ENCODE data around the gene CDK18. TPM values are rescaled to one million over a fixed set of nuclear protein-coding genes. Genes with fewer than 3 reads are reported as not detected.

The CDK18 gene
- total RNA-seq, 4 donors from 2014 or later, result 4.8 to 12.9 (median 9.9) TPM

DNA sequence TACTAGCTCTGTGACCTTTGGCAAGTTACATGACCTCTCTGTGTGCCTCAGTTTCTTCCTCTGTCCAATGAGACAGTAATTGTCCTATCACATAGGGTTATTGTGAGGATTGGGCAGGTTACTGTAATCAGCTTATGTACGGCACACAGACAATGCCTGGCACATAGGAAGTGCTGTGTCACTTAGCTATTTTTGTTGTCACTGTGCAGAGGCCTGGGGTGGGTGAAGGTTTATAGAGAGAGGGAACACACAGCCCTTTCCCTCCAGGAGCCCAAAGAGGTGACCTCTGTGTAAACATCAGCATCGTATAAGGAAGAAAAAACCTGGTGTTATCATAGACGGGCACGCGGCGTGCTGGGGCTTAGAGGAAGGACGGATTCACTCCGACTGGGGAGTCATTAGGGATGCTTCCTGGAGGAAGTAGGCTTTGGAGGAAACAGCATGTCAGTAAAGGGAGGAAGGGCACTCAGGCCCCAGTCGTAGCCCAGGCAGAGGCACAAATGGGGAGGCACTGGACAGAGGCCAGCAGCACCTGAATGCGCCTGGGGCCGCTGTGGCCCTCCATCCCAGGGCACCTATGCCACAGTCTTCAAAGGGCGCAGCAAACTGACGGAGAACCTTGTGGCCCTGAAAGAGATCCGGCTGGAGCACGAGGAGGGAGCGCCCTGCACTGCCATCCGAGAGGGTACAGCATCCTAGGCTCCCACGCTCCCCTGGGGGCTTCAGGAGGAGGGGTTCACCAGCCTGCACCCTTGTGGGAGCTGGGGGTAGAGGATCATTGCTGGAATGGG, 21.2 kb downstream of the CDK18 start:
- DNase-seq (ENCODE audit: extremely low spot score), result no peak
- Histone ChIP-seq H3K27me3 (peaks cover 0 to 18% (median 0%) of the 10 kb centered on the region in 4 donors), H3K4me1 (peaks cover 10 to 34% (median 18%) of the 10 kb centered on the region in 4 donors), H3K4me3 (no peak overlapping the region), H3K36me3 (peaks cover 0 to 47% (median 14%) of the 10 kb centered on the region in 4 donors), H3K27ac (replicated peaks in 1 of 4) (no peak overlapping the region), H3K9me3 (no peaks in the 10 kb centered on the region)
- intact Hi-C loops (cut with DNase I), result loop anchor here (2.0 to 5.0 kb wide), 2 partner anchors 41 to 132 kb away; no protein-coding TSS in a partner anchor
- TF ChIP-seq EP300 (IDR thresholded peaks at IDR 0.05) (no peak), POLR2AphosphoS5 (IDR thresholded peaks at IDR 0.05) (no peak), POLR2A (IDR thresholded peaks at IDR 0.05; ENCODE audit: low read depth) (no peak)
- TF ChIP-seq, protein P1, sequence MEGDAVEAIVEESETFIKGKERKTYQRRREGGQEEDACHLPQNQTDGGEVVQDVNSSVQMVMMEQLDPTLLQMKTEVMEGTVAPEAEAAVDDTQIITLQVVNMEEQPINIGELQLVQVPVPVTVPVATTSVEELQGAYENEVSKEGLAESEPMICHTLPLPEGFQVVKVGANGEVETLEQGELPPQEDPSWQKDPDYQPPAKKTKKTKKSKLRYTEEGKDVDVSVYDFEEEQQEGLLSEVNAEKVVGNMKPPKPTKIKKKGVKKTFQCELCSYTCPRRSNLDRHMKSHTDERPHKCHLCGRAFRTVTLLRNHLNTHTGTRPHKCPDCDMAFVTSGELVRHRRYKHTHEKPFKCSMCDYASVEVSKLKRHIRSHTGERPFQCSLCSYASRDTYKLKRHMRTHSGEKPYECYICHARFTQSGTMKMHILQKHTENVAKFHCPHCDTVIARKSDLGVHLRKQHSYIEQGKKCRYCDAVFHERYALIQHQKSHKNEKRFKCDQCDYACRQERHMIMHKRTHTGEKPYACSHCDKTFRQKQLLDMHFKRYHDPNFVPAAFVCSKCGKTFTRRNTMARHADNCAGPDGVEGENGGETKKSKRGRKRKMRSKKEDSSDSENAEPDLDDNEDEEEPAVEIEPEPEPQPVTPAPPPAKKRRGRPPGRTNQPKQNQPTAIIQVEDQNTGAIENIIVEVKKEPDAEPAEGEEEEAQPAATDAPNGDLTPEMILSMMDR (IDR thresholded peaks at IDR 0.05), result no peak
- 86% methylated on average over 18 of the region's 18 CpGs for WGBS

DNA sequence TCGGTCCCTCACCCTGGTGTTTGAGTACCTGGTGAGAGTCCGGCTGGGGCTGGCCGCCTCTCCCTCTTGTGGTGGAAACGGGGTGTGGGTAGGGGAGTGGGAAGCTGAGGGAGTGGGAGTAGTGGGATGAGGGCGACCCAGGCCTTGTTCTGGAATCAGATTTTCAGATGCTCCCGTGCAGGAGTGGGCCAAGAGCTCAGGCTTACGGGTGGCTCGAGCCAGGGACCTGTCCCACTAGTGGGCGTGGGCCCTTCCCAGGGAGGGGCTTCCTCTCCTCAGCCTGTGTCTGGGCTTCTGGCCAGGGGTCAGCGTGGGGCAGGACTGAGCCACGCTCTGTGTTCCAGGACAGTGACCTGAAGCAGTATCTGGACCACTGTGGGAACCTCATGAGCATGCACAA, 22.0 kb downstream of the CDK18 start:
- TF ChIP-seq POLR2A (IDR thresholded peaks at IDR 0.05; ENCODE audit: low read depth) (no peak), POLR2AphosphoS5 (IDR thresholded peaks at IDR 0.05) (no peak), EP300 (IDR thresholded peaks at IDR 0.05) (no peak)
- TF ChIP-seq, protein P1 (IDR thresholded peaks at IDR 0.05), result no peak
- Histone ChIP-seq H3K36me3 (peaks cover 0 to 55% (median 21%) of the 10 kb centered on the region in 4 donors), H3K27ac (replicated peaks in 1 of 4) (no peak overlapping the region), H3K9me3 (no peaks in the 10 kb centered on the region), H3K27me3 (peaks cover 0 to 11% (median 0%) of the 10 kb centered on the region in 4 donors), H3K4me3 (no peak overlapping the region), H3K4me1 (peaks cover 10 to 34% (median 18%) of the 10 kb centered on the region in 4 donors)
- WGBS, result 82% methylated on average over 9 of the region's 11 CpGs
- intact Hi-C loops (cut with DNase I), result loop anchor here (5.0 kb wide), 1 partner anchor 131 kb away; no protein-coding TSS in a partner anchor
- DNase-seq (ENCODE audit: extremely low spot score), result no peak

DNA sequence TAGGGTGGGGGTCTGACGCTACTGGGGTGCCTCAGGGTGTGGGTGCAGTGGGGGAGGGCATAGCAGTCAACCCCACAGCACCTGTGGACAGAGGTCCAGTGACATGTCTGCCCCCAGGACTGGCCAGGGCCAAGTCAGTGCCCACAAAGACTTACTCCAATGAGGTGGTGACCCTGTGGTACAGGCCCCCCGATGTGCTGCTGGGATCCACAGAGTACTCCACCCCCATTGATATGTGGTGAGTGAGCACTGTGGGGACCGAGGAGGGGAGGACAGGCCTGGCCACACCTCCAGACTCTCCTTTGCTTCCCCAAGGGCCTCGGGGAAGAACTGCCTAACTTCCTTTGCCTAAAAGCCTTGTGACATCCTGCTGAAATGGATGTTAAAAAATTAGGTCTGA, 23.5 kb downstream of the CDK18 start:
- Histone ChIP-seq H3K9me3 (no peaks in the 10 kb centered on the region), H3K36me3 (peaks cover 0 to 65% (median 25%) of the 10 kb centered on the region in 4 donors), H3K27ac (replicated peaks in 1 of 4) (no peak overlapping the region), H3K4me3 (no peak overlapping the region), H3K4me1 (peaks cover 10 to 32% (median 11%) of the 10 kb centered on the region in 4 donors), H3K27me3 (peaks cover 0 to 9% (median 0%) of the 10 kb centered on the region in 4 donors)
- TF ChIP-seq, protein P1 (IDR thresholded peaks at IDR 0.05), result no peak
- TF ChIP-seq EP300 (IDR thresholded peaks at IDR 0.05), result no peak
- WGBS, result 43% methylated on average over 3 of the region's 4 CpGs
- intact Hi-C loops (cut with DNase I), result loop anchor here (5.0 kb wide), 1 partner anchor 129 kb away; no protein-coding TSS in a partner anchor
- DNase-seq (ENCODE audit: extremely low spot score), result no peak

DNA sequence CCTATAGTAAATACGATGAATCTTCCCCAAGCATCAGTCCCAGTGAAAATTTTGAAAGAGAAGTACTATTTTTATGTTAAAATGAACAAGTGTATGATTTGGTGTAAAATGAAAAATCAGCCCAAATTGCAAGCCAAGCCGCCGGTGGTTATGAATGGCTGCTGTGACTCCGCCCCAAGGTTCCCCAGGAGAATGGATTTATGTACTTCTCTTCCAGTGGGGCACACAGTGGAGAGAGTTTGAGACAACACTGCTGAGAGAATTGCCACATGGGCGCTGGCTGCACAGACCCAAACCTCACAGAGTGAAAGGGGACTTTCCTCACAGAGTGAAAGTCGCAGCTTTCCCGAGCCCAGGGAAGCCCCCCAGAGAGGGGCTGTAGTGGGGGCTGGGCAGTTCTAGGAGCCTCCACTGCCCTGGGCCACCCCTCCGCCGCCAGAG, 24.0 kb downstream of the CDK18 start:
- WGBS, result 53% methylated on average over 6 of the region's 9 CpGs
- TF ChIP-seq POLR2AphosphoS5 (IDR thresholded peaks at IDR 0.05) (no peak), POLR2A (IDR thresholded peaks at IDR 0.05; ENCODE audit: low read depth) (no peak), EP300 (IDR thresholded peaks at IDR 0.05) (no peak)
- TF ChIP-seq, protein P1 (IDR thresholded peaks at IDR 0.05), result no peak
- intact Hi-C loops (cut with DNase I), result loop anchor here (5.0 kb wide), 1 partner anchor 129 kb away; no protein-coding TSS in a partner anchor
- Histone ChIP-seq H3K36me3 (peaks cover 0 to 60% (median 27%) of the 10 kb centered on the region in 4 donors), H3K27me3 (peaks cover 0 to 9% (median 0%) of the 10 kb centered on the region in 4 donors), H3K4me3 (peak overlapping the region in 3 of 4 donors; percentile 46 to 59 (median 47)), H3K4me1 (peaks cover 10 to 32% (median 11%) of the 10 kb centered on the region in 4 donors), H3K9me3 (no peaks in the 10 kb centered on the region), H3K27ac (replicated peaks in 1 of 4) (no peak overlapping the region)
- DNase-seq (ENCODE audit: extremely low spot score), result no peak
